DOHH2 (cell line): ENCODE data around the gene CFAP61.

ENCODE experiments used
- H3F3A ChIP-seq: fragments of 200-600 bp; sonication (generic), shearing (Covaris generic); 2 replicates; pipeline ENCODE4 v1.6.0; 2016; ENCODE audit warnings: antibody characterized with exemption, mild to moderate bottlenecking; ENCODE audit not compliant: control insufficient read depth, insufficient read depth
- H3K27ac ChIP-seq: fragments of 200-600 bp; sonication (generic); 2 replicates; pipeline ENCODE4 v1.5.1; 2014; ENCODE audit warnings: low read depth, mild to moderate bottlenecking, low read length, moderate library complexity
- H3K27me3 ChIP-seq: fragments of 200-600 bp; sonication (generic); 2 replicates; pipeline ENCODE4 v1.6.1; 2014; ENCODE audit warnings: mild to moderate bottlenecking, low read length, mixed read lengths; ENCODE audit not compliant: control insufficient read depth
- H3K36me3 ChIP-seq: fragments of 200-600 bp; sonication (generic); 2 replicates; pipeline ENCODE4 v1.6.1; 2014; ENCODE audit warnings: mild to moderate bottlenecking, low read length, moderate library complexity, mixed read lengths; ENCODE audit not compliant: control insufficient read depth
- H3K4me1 ChIP-seq: fragments of 200-600 bp; sonication (generic); 2 replicates; pipeline ENCODE4 v1.6.1; 2014; ENCODE audit warnings: mild to moderate bottlenecking, low read length, mixed read lengths; ENCODE audit not compliant: control insufficient read depth
- H3K4me2 ChIP-seq: fragments of 200-600 bp; sonication (generic); 2 replicates; pipeline ENCODE4 v1.6.0; 2014; ENCODE audit warnings: mild to moderate bottlenecking, low read length, moderate library complexity
- H3K4me3 ChIP-seq: fragments of 200-600 bp; sonication (generic); 2 replicates; pipeline ENCODE4 v1.5.1; 2014; ENCODE audit warnings: mild to moderate bottlenecking, low read length, mixed read lengths
- H3K79me2 ChIP-seq: fragments of 200-600 bp; sonication (generic); 2 replicates; pipeline ENCODE4 v1.6.1; 2014; ENCODE audit warnings: mild to moderate bottlenecking, low read length, mixed read lengths; ENCODE audit not compliant: control insufficient read depth
- H3K9me2 ChIP-seq: fragments of 200-600 bp; sonication (generic); replicated peaks from 2 replicates; pipeline ENCODE4 v1.6.1; 2014; ENCODE audit warnings: mild to moderate bottlenecking, low read length, mixed read lengths; ENCODE audit not compliant: control insufficient read depth
- H3K9me3 ChIP-seq: fragments of 200-600 bp; sonication (generic); 2 replicates; pipeline ENCODE4 v1.6.1; 2014; ENCODE audit warnings: antibody characterized with exemption, low read length, mixed read lengths; ENCODE audit not compliant: control insufficient read depth, insufficient read depth
- H4K20me1 ChIP-seq: fragments of 200-600 bp; sonication (generic); 2 replicates; pipeline ENCODE4 v1.6.0; 2014; ENCODE audit warnings: low read depth, mild to moderate bottlenecking, antibody characterized with exemption, low read length, moderate library complexity; ENCODE audit not compliant: control insufficient read depth, insufficient read depth
- EZH2phosphoT487 ChIP-seq: fragments of 200-600 bp; sonication (generic); IDR thresholded peaks from 2 replicates; pipeline ENCODE4 v1.6.1; 2017; ENCODE audit warnings: borderline replicate concordance, mild to moderate bottlenecking, antibody characterized with exemption, low read length, moderate library complexity, mixed read lengths
- TF ChIP-seq, protein P1 (sequence below): fragments of 200-600 bp; sonication (generic); IDR thresholded peaks from one replicate; pipeline ENCODE4 v1.5.1; 2014; ENCODE audit warnings: antibody characterized with exemption, mild to moderate bottlenecking, low read depth, low read length; ENCODE audit not compliant: poor library complexity, severe bottlenecking

CFAP61 gene

DNA sequence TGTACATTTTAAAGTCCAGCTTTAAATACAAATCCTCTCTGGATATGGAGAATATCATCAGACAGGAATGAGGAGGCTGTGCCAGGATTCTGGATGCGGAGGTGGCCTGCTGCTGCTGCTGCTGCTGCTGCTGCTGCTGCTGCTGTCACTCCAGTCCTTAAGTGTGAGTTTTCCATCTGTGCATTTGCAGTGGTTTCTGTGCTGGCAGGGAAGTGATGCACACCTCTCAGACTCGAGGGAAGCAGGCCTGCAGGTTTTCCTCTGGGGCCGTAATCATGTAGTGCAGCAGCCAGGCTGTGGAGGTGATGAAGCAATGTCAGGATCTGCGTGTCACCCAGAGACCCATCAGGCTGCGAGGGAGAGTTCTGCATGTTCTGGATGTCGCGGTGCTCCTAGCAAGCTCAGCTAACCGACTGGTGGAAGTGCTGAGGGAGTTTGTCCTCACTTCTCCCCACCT lies 32.0 kb downstream of the CFAP61 start:
- no peak overlapping the region for H3K27ac ChIP-seq
- no peaks in the 10 kb centered on the region for H3K9me3 ChIP-seq
- no peak overlapping the region for H3K4me2 ChIP-seq
- no peaks in the 10 kb centered on the region for H3K9me2 ChIP-seq
- no peaks in the 10 kb centered on the region for H3F3A ChIP-seq
- TF ChIP-seq, protein P1, sequence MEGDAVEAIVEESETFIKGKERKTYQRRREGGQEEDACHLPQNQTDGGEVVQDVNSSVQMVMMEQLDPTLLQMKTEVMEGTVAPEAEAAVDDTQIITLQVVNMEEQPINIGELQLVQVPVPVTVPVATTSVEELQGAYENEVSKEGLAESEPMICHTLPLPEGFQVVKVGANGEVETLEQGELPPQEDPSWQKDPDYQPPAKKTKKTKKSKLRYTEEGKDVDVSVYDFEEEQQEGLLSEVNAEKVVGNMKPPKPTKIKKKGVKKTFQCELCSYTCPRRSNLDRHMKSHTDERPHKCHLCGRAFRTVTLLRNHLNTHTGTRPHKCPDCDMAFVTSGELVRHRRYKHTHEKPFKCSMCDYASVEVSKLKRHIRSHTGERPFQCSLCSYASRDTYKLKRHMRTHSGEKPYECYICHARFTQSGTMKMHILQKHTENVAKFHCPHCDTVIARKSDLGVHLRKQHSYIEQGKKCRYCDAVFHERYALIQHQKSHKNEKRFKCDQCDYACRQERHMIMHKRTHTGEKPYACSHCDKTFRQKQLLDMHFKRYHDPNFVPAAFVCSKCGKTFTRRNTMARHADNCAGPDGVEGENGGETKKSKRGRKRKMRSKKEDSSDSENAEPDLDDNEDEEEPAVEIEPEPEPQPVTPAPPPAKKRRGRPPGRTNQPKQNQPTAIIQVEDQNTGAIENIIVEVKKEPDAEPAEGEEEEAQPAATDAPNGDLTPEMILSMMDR, result no peak
- TF ChIP-seq EZH2phosphoT487, result no peak
- no peaks in the 10 kb centered on the region for H3K4me1 ChIP-seq
- H3K27me3 ChIP-seq, result peaks cover 18% of the 10 kb centered on the region
- no peaks in the 10 kb centered on the region for H3K36me3 ChIP-seq
- no peaks in the 10 kb centered on the region for H3K79me2 ChIP-seq
- no peak overlapping the region for H3K4me3 ChIP-seq
- H4K20me1 ChIP-seq, result no peaks in the 10 kb centered on the region

DNA sequence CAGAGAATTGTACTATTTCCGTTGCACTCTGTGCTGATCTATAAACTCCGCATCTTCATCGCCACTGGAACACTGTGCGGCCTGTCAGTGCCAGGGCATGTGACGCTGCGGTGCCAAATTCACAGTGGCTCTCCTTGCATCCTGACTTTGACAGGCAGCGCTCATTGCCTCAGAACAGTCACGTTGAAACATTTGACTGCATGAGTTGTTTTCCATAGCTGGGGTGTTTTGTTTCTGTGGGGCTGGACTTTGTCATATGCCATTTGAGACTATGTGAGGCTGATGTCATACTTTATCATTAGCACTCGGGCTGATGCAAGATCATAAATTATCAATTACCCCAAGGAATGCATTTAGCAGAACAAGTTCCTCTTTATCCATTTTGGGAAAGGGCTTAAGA lies 32.7 kb downstream of the CFAP61 start:
- H3K4me1 ChIP-seq, result no peaks in the 10 kb centered on the region
- H3K27me3 ChIP-seq, result peaks cover 21% of the 10 kb centered on the region
- H3K9me2 ChIP-seq, result no peaks in the 10 kb centered on the region
- H3K36me3 ChIP-seq, result no peaks in the 10 kb centered on the region
- H3K79me2 ChIP-seq, result no peaks in the 10 kb centered on the region
- no peak overlapping the region for H3K27ac ChIP-seq
- H3K4me3 ChIP-seq, result no peak overlapping the region
- H3F3A ChIP-seq, result no peaks in the 10 kb centered on the region
- H3K9me3 ChIP-seq, result no peaks in the 10 kb centered on the region
- no peak for TF ChIP-seq EZH2phosphoT487
- TF ChIP-seq, protein P1, result no peak
- no peak overlapping the region for H3K4me2 ChIP-seq
- H4K20me1 ChIP-seq, result no peaks in the 10 kb centered on the region

DNA sequence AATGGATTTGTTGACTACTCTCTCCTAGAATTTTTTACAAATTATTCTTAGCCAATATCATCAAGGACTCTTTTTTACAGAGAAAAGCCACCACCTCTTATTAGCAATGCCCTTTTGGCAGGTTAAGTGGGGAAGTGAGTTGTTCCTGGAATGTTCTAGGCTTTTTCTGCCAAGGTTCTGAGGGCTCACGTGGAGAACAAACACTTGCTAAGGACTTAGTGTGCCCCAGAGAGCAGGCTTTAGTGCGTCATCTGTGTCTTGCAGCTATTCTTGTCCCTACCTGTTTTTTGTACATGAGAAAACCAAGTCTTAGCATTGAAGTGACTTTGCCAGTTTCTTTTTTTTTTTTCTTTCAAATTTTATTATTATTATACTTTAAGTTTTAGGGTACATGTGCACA lies 33.5 kb downstream of the CFAP61 start:
- H3K27ac ChIP-seq, result no peak overlapping the region
- H3K27me3 ChIP-seq, result peaks cover 21% of the 10 kb centered on the region
- no peaks in the 10 kb centered on the region for H3F3A ChIP-seq
- no peaks in the 10 kb centered on the region for H3K36me3 ChIP-seq
- no peaks in the 10 kb centered on the region for H3K9me2 ChIP-seq
- no peak for TF ChIP-seq EZH2phosphoT487
- TF ChIP-seq, protein P1, result no peak
- H4K20me1 ChIP-seq, result no peaks in the 10 kb centered on the region
- no peaks in the 10 kb centered on the region for H3K79me2 ChIP-seq
- no peak overlapping the region for H3K4me3 ChIP-seq
- H3K9me3 ChIP-seq, result no peaks in the 10 kb centered on the region
- no peak overlapping the region for H3K4me2 ChIP-seq
- no peaks in the 10 kb centered on the region for H3K4me1 ChIP-seq
